Type B pancreatic cell (in vitro differentiated cells): ENCODE data around the gene ZC3H7A. TPM values are rescaled to one million over a fixed set of nuclear protein-coding genes. Genes with fewer than 3 reads are reported as not detected.
"Not testable (repeated sequence)": the region's sequence is repeated elsewhere in the genome, so short reads cannot be mapped to it uniquely, and the experiment has no call there.

Experiments
- DNase-seq: peaks from one replicate; pipeline ENCODE4 v3.0.0; 2021; ENCODE audit warnings: mixed read lengths; ENCODE audit not compliant: unreplicated experiment; ENCODE audit errors: extremely low spot score
- H3K27ac Mint-ChIP-seq: 2 replicates; pipeline ENCODE4 v1.8.0; 2021; ENCODE audit warnings: mild to moderate bottlenecking, mixed read lengths
- H3K27me3 Mint-ChIP-seq: 2 replicates; pipeline ENCODE4 v1.8.0; 2021; ENCODE audit warnings: mixed read lengths
- H3K36me3 Mint-ChIP-seq: 2 replicates; pipeline ENCODE4 v1.8.0; 2021; ENCODE audit warnings: mixed read lengths
- H3K4me1 Mint-ChIP-seq: one replicate; pipeline ENCODE4 v1.8.0; 2021; ENCODE audit warnings: mixed read lengths; ENCODE audit not compliant: unreplicated experiment
- H3K4me3 Mint-ChIP-seq: 2 replicates; pipeline ENCODE4 v1.8.0; 2021; ENCODE audit warnings: mild to moderate bottlenecking, mixed read lengths
- H3K9me3 Mint-ChIP-seq: 2 replicates; pipeline ENCODE4 v1.8.0; 2021; ENCODE audit warnings: mixed read lengths
- total RNA-seq: library from RNA; stranded (reverse); gene quantifications from 2 replicates; pipeline ENCODE4 v1.2.1, GENCODE V29; 2021; ENCODE audit warnings: low replicate concordance
- TF ChIP-seq, protein P1 (sequence below): fragments of 200-600 bp; sonication (generic); conservative IDR thresholded peaks from 2 replicates; pipeline ENCODE4 v1.5.0; 2021; ENCODE audit warnings: antibody characterized with exemption, mild to moderate bottlenecking

Gene ZC3H7A
- total RNA-seq, 1 donor from 2014 or later: 67.5 TPM

DNA sequence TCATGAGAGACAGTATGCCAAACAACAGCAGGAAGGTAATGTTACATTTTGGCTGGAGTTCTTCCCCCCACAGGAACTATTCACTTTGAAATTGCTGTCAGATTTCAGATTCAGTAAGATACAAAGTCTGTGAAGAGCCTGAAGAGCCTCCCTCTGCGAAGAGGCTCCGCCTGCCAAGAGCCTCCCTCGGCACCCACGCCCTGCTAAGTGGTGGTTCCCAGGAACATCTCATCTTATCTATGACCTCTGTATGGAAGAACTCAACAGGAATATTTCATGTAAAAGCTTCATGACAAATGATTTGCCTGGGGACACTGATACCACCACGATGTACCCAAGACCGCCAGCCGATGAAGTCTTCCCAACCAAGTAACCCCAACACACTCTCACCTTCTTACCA, 3.2 kb downstream of the ZC3H7A start:
- Mint-ChIP-seq H3K36me3 (peaks cover 17% of the 10 kb centered on the region), H3K9me3 (no peaks in the 10 kb centered on the region), H3K4me3 (peak overlapping the region; percentile 80), H3K27ac (peak overlapping the region; percentile 95), H3K27me3 (no peaks in the 10 kb centered on the region), H3K4me1 (peaks cover 57% of the 10 kb centered on the region)
- no peak for DNase-seq
- TF ChIP-seq, protein P1, sequence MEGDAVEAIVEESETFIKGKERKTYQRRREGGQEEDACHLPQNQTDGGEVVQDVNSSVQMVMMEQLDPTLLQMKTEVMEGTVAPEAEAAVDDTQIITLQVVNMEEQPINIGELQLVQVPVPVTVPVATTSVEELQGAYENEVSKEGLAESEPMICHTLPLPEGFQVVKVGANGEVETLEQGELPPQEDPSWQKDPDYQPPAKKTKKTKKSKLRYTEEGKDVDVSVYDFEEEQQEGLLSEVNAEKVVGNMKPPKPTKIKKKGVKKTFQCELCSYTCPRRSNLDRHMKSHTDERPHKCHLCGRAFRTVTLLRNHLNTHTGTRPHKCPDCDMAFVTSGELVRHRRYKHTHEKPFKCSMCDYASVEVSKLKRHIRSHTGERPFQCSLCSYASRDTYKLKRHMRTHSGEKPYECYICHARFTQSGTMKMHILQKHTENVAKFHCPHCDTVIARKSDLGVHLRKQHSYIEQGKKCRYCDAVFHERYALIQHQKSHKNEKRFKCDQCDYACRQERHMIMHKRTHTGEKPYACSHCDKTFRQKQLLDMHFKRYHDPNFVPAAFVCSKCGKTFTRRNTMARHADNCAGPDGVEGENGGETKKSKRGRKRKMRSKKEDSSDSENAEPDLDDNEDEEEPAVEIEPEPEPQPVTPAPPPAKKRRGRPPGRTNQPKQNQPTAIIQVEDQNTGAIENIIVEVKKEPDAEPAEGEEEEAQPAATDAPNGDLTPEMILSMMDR: no peak

DNA sequence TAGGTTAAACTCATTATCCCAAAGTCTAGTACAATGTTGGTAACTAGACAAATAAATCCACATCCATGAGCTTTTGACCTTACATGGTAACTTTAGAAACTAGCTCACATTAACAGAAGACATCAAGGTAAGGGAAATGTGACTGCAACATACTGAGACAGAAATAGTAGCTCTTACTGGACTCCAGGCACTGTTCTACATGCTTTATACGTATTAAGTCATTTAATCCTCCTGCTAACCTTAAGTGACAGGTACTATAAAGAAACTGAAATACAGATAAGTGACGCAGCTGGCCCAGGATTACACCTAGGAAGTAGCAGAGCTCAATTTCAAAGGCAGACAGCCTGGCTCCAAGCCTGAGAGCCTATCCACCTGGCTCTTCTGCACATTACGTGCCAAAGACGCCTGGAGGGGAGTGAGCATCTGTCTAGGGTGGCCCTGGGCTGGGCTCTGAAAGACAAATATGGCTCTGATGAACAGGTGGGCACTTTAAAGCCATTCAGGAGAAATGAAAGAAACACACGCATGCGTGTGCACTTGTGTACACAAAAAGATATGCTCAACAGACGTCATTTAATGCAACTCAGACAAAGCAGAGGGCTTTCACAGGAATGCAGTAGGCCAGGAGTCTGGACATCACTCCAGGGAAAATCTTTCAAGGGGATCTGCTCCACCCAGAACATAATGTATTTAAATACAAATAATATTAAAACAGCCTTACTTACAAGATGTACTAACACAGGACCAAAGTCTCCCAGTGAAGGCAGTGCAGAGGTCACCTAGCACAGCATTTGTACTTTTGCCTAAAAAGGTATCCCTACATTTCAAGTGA, 4.4 kb downstream of the ZC3H7A start:
- Mint-ChIP-seq H3K9me3 (no peaks in the 10 kb centered on the region), H3K27me3 (no peaks in the 10 kb centered on the region), H3K4me1 (peaks cover 50% of the 10 kb centered on the region), H3K27ac (peak overlapping the region; percentile 95), H3K36me3 (peaks cover 22% of the 10 kb centered on the region), H3K4me3 (peak overlapping the region; percentile 59)
- TF ChIP-seq, protein P1: no peak
- no peak for DNase-seq

DNA sequence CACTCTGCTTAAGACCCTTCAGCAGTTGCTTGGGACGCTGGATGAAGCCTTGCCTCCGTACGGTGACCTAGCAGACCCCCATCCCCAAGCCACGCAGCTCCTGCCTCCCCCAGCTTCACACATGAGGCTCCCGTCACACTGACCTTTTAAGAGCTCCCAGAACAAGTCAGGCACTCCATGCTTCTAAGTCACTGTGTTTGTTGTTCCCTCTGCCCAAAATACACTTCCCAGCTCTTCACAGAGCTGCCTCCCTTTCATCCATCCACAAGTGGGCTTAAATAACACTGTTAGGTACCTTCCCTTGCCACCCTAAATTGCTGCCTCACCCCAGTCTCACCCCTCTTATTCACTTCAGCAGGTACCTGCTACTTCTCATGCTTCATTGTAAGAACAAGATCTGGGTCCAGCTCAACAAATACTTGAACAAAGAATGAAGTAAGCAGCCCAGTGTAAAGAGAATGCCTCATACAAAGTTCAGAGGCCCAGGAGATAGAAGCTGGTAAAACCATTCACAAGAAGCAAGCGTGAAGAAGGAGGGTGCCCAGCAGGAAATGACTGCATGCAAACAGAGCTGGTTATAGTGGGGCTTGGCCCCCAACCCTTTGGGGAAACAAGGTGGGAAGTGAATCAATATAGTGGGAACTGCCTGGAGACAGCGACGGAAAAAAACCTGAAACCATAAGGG, 5.8 kb downstream of the ZC3H7A start:
- peak overlapping the region; percentile 23 for H3K4me3 Mint-ChIP-seq
- H3K36me3 Mint-ChIP-seq: peaks cover 22% of the 10 kb centered on the region
- no peak for DNase-seq
- TF ChIP-seq, protein P1: no peak
- peak overlapping the region; percentile 95 for H3K27ac Mint-ChIP-seq
- no peaks in the 10 kb centered on the region for H3K27me3 Mint-ChIP-seq
- peaks cover 54% of the 10 kb centered on the region for H3K4me1 Mint-ChIP-seq
- H3K9me3 Mint-ChIP-seq: no peaks in the 10 kb centered on the region

DNA sequence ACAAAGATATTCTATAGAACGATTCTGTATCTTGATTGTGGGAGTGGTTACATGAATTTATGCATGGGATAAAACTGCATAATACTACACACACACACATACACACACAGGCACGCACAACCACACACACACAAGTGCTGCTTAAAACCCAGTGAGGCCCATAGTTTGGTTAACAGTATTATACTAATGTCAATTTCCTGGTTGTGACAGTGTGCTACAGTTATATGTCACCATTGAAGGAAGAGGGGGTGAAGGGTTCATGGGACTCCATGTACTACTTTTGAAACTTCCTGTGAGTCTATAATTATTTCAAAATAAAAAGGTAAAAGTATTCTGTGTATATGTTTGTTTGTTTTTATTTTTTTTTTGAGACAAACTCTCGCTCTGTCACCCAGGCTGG, 8.1 kb downstream of the ZC3H7A start:
- TF ChIP-seq, protein P1: no peak
- Mint-ChIP-seq H3K9me3 (no peaks in the 10 kb centered on the region), H3K27ac (no peak overlapping the region), H3K36me3 (peaks cover 14% of the 10 kb centered on the region), H3K27me3 (no peaks in the 10 kb centered on the region), H3K4me1 (peaks cover 39% of the 10 kb centered on the region), H3K4me3 (no peak overlapping the region)
- DNase-seq: no peak

DNA sequence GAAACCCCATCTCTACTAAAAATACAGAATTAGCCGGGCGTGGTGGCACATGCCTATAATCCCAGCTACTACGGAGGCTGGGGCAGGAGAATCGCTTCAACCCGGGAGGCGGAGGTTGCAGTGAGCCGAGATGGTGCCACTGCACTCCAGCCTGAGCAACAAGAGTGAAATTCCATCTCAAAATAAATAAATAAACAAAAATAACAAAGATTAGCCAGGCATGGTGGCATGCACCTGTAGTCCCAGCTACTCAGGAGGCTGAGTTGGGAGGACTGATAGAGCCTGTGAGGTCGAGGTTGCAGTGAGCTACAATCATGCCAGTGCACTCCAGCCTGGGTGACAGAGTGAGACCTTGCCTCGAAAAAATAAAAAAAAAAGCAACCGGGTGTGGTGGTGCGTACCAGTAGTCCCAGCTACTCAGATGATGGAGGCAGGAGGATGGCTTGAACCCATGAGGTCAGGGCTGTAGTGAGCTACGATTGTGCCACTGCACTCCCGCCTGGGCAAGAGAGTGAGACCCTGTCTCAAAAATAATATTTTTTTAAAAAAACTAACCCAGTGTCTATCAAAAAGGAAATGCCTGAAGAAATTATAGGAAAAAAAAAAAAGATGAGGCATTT, 12.0 kb downstream of the ZC3H7A start:
- H3K9me3 Mint-ChIP-seq, H3K27ac Mint-ChIP-seq, H3K27me3 Mint-ChIP-seq, DNase-seq, H3K4me3 Mint-ChIP-seq: not testable (repeated sequence)
- Mint-ChIP-seq H3K4me1 (peaks cover 30% of the 10 kb centered on the region), H3K36me3 (peaks cover 10% of the 10 kb centered on the region)

DNA sequence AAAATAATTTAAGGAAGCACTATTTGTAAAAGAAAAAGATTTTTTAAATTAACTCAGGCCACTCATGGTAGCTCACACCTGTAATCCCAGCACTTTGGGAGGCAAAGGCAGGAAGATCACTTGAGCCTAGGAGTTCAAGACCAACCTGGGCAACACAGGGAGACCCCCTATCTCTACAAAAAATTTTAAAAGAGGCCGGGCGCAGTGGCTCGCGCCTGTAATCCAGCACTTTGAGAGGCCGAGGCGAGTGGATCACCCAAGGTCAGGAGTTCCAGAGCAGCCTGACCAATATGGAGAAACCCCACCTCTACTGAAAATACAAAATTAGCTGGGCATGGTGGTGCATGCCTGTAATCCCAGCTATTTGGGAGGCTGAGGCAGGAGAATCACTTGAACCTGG, 12.7 kb downstream of the ZC3H7A start:
- H3K4me1 Mint-ChIP-seq: peaks cover 30% of the 10 kb centered on the region
- H3K27me3 Mint-ChIP-seq, H3K4me3 Mint-ChIP-seq, H3K36me3 Mint-ChIP-seq, H3K27ac Mint-ChIP-seq, DNase-seq, H3K9me3 Mint-ChIP-seq: not testable (repeated sequence)
